ENCODE results near the gene NT5E. TPM values are rescaled to one million over a fixed set of nuclear protein-coding genes. Genes with fewer than 3 reads are reported as not detected.

Gene NT5E
- 171 and 207 TPM in 2 replicates for total RNA-seq (2014; rRNA removed; shearing (Covaris generic))

- peak; percentile 86 for DNase-seq (ENCODE audit: low read depth)
Observed at GRCh38 chr6:85449818-85450759, at the start of gene NT5E. Gene NT5E, plus strand, starts transcription at chr6:85450083. Its CDS starts 57 bp downstream, at chr6:85450140.

DNA sequence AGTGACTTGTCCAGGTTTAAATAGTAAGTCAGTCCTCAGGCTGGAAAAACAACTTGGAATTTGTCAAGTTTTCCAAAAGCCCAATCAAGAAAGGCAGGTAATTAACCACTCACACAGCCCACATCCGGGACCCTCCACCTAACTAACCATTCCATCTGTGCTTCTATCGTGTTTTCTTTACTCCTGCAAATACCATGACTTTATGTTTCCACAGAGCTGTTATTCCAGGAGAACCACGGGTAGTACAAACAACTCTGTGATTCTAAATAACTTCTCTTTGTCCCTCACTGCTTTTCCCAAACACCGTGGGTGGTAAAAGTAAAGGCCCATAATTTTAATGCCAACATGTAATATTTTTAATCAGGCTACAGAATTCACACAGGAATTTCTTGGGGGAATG lies 49.6 kb upstream of the NT5E start:
- DNase-seq (ENCODE audit: low read depth), result no peak

DNA sequence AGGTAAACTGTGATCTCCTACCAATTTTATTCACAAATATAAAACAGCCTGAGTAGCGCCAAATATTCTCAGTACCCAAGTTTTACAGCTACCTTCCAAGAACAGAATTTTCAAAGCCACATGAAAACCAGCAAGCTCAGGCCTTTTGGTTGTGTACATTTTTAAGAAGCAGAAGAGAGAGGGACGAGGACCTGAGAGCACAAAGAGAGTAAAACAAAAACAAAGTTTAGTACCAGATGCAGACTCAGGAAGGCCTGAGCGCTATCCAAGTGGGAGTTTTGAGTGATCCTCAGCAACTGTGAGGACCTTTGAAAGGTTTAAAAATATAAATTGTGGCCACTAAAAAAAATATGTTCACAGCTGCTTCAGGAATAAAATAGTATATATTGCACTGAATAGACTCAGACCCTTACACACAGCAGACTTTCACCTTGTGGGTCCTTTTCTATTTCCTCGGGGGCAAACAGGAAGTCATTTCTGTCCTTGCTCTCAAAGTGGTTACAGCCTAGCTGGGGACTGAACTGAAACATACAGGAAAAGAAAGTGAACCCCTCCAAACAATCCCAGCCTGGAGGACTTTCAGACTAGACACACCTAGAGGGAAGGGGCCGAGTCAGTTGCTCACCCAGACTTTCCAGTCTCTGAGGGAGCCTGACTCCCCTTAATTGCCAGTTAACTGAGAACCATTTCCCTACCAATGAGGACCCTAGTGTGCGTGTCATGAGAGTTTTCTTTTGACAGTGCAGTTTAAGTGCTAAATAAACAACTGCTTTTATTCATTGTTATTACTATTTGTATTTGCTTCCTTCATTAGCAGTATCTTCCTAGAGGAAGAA lies 48.5 kb upstream of the NT5E start:
- DNase-seq (ENCODE audit: low read depth), result no peak

DNA sequence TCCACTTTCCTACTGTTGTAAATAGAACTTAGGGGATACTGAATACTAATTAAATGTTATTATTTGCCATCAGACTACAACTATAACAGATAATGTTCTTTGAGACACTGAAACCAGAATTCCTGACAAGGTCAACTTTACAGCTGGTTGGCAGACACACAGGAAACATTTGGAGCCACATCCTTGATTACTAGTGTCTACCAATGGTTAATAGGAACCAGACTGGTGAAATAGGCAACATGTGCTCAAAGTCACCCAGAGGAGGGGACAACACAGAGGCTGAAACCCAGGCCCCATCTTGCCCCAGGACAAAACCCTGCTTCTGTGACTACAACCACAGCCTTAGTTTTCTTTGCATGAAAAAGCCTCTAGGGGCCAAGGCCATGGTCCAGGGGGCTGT lies 47.8 kb upstream of the NT5E start:
- peak; percentile 20 for DNase-seq (ENCODE audit: low read depth)

DNA sequence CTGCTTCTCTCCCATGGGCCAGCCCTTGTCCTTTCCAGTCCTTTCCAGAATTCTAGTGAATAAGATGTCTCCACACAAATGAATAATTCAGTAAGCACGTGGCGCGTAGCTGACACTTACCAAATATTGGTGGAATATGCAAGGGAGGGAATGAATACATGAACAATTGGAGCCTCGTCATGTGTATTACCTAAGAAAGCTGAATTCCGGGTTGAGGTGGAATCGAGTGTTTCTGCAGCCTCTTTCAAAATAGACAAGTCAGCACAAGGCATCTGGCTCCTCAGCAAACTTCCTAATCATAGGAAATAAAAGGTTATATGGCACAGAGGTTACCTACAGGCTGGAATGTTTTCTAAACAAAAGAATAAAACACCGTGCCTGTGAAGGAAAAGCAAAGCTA lies 47.0 kb upstream of the NT5E start:
- DNase-seq (ENCODE audit: low read depth), result no peak

DNA sequence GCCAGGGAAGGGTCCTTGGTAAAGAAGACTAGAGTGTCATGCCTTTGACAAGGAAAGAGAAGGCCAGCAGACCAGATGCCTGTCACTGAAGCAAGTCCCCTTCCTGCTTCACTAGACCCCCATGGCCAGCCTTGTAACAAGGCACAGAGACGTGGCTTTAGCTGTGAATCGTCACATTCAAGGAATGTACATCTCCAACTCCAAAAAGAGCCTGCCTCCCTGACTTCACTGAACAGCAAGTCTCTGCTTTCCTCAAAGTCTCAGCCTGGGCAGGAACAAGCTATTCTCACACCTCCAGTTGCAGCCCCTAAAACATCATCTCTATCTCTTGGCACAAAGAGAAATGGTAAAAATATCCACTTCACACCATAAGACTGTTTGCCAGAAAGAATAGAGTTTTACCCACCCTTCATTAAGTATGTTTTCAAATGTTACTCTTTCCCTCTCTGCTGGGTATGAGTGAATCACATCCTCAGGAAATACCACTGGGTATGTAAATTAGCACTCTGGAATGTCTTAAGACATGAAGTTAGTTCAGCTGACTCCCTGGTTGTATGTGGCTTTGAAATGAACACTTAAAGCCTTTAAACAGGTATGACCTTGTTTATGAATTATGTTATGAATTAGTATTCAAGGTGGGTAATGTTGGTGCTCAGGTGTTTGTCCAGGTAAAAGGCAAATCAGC lies 46.4 kb upstream of the NT5E start:
- peak; percentile 93 for DNase-seq (ENCODE audit: low read depth)

DNA sequence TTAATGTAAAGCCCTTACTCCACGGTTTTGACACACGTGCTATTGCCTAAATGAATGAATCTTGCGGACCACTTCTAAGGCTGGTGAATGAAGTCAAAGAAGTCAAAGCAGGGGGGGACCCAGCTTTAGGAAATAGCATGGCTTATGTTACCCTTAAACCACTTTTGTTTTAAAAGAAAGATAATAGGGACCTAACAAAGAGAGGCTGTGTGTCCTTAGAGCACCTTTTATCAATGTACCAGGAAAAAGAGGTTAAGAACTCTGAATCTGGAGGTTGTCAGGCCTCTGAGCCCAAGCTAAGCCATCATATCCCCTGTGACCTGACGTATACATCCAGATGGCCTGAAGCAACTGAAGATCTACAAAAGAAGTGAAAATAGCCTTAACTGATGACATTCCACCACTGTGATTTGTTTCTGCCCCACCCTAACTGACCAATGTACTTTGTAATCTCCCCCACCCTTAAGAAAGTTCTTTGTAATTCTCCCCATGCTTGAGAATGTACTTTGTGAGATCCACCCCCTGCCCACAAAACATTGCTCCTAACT lies 45.8 kb upstream of the NT5E start:
- DNase-seq (ENCODE audit: low read depth), result peak; percentile 47

DNA sequence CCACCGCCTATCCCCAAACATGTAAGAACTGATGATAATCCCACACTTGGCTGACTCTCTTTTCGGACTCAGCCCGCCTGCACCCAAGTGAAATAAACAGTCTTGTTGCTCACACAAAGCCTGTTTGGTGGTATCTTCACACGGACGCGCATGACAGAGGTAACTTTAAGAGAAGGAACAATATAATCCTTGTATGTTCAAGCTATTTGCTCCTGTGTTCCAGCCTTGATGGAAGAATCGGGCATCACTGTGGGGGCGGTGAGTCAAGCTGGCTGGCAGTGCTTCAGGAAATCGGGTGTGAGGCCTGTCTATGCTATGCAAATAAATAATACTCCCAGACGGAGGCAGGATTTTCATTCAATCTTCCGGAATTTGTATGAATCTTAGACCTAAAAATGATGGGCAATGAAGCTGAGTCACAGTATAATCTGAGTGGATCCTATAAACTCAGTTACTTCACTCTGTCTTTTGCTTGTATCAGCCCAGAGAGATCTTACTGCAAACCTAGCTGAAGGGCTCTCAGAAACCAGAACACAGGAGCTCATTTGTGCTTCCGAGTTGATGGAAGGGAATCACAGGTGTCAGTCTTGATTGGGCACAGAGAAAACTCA lies 45.2 kb upstream of the NT5E start:
- peak; percentile 97 for DNase-seq (ENCODE audit: low read depth)

- peak; percentile 86 for DNase-seq (ENCODE audit: low read depth)
Observed at GRCh38 chr6:85405175-85405852, 44.6 kb upstream of the NT5E start.

DNA sequence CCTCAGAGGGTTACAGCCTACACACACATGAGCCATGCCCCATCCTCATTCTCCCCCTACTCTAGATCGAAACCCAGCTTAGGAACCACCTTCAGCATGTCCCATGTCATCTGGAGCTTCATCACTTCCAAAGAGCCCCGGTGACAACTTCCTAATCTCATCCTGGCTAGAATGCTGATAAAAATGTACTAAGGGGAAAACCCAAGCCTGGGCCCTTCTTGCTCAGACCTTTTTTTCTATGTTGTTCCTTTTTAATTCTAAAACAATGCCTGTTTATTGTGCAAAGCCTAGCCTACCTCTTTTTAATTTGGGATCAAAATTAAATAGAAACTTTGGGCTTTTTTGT lies 44.1 kb upstream of the NT5E start:
- DNase-seq (ENCODE audit: low read depth), result no peak

GRCh38 chr6:85406641-85407075 lies 43.2 kb upstream of the NT5E start:
- no peak for DNase-seq (ENCODE audit: low read depth)

- DNase-seq (ENCODE audit: low read depth), result no peak
Observed at GRCh38 chr6:85408039-85408438, 41.8 kb upstream of the NT5E start.

DNA sequence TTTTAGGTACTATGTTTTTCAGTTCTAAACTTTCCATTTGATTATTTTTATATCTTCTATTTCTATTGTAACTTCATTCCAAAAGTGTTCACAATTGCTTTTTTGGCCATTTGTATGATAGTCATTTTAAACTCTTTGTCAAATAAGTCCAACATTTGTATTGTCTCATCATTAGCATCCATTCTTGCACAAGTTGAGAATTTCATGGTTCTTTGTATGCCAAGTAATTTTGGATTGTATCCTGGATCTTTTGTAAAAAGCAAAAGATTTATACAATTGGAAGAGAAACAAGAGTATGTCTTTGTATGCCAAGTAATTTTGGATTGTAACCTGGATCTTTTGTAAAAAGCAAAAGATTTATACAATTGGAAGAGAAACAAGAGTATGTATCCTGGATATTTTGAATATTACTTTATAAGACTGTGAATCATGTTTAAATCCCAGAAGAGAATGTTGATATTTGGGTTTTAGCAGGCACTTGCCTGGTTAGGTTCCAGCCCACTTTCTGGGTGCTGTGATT lies 36.9 kb upstream of the NT5E start:
- no peak for DNase-seq (ENCODE audit: low read depth)

DNA sequence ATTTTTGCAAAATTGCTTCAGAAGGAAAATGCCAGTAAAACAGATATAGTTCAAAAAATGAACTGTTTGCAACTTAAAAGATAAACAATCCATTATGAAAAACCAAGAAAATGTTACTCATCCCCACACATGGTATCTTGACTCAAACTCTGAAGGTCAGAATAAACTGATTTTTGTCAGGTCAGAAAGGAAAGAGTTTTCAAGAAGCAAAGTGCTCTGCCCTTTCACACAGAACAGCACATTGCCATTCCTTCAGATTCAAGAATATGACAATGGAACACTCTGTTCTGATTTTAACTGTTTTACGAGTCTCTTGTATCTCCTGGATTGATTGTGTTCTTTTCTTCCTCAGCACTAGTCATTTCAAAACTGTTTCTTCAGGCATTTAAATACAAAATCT lies 33.8 kb upstream of the NT5E start:
- DNase-seq (ENCODE audit: low read depth), result peak; percentile 51

DNA sequence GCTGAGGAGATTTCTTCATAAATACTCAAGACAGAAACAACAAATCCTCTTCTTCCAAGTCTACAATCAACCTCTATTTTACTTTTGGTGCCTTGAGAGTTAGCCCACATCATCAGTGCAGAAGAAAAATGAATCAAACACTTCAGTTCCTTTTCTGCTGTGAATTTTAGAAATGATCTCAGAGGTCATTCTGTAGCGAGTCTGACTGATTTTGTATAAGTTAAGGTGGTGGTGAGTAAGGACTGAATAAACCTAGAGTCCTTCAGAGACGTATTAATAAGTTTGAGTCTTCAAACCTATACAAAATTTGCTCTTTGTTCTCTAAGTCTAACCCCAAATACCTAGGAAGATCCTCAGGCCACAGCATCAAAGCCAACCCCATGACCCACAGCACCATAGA lies 33.1 kb upstream of the NT5E start:
- DNase-seq (ENCODE audit: low read depth), result no peak

- peak; percentile 50 for DNase-seq (ENCODE audit: low read depth)
Observed at GRCh38 chr6:85417336-85417735, 32.5 kb upstream of the NT5E start.

- DNase-seq (ENCODE audit: low read depth), result peak; percentile 84
Observed at GRCh38 chr6:85418059-85418458, 31.8 kb upstream of the NT5E start.

GRCh38 chr6:85419046-85419759 lies 30.7 kb upstream of the NT5E start:
- DNase-seq (ENCODE audit: low read depth), result peak; percentile 27

- no peak for DNase-seq (ENCODE audit: low read depth)
Observed at GRCh38 chr6:85420551-85420950, 29.3 kb upstream of the NT5E start.

- DNase-seq (ENCODE audit: low read depth), result no peak
Observed at GRCh38 chr6:85421181-85421580, 28.7 kb upstream of the NT5E start.
